Lower leg skin (tissue), 3 donors: Measurements from ENCODE around the gene CCKAR.

Experiments used
- POLR2A ChIP-seq, 2 donors: fragments of 450-650 bp; IDR thresholded peaks; one replicate each; pipeline ENCODE4 v1.6.1; 2016 to 2017; ENCODE audit warnings: antibody characterized with exemption in 2 of 2, mild to moderate bottlenecking in 1 of 2, moderate library complexity in 1 of 2
- TF ChIP-seq, protein P1 (sequence below), 3 donors: fragments of 450-650 bp; IDR thresholded peaks; one replicate each; pipeline ENCODE4 v1.5.1; 2016; ENCODE audit warnings: antibody characterized with exemption in 3 of 3, mild to moderate bottlenecking in 3 of 3, moderate library complexity in 2 of 3

DNA sequence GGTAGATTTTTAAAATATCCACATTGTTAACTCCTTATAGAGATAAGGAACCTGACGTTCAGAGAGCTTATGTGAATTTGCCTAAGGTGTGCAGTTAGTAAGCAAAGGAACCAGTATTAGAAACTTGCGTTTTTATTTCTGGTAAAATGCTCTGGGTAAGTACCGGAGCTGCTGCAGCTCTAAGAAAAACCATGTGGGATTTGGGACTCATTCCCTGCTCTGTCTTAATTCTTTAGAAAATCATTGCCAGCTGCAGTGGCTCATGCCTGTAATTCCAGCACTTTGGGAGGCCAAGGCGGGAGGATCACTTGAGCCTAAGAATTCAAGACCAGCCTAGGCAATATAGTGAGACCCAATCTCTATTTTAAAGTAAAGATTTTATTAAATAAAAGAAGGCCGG is 5.8 kb downstream of the CCKAR start:
- TF ChIP-seq POLR2A (IDR thresholded peaks at IDR 0.05), result no peak
- TF ChIP-seq, protein P1, sequence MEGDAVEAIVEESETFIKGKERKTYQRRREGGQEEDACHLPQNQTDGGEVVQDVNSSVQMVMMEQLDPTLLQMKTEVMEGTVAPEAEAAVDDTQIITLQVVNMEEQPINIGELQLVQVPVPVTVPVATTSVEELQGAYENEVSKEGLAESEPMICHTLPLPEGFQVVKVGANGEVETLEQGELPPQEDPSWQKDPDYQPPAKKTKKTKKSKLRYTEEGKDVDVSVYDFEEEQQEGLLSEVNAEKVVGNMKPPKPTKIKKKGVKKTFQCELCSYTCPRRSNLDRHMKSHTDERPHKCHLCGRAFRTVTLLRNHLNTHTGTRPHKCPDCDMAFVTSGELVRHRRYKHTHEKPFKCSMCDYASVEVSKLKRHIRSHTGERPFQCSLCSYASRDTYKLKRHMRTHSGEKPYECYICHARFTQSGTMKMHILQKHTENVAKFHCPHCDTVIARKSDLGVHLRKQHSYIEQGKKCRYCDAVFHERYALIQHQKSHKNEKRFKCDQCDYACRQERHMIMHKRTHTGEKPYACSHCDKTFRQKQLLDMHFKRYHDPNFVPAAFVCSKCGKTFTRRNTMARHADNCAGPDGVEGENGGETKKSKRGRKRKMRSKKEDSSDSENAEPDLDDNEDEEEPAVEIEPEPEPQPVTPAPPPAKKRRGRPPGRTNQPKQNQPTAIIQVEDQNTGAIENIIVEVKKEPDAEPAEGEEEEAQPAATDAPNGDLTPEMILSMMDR (IDR thresholded peaks at IDR 0.05), result no peak
